Epidermal melanocyte (primary cell): ENCODE data around the gene CSMD2.

ENCODE experiments used
- DNase-seq: peaks from one replicate; pipeline ENCODE4 v3.0.0; 2011; ENCODE audit warnings: low spot score; ENCODE audit not compliant: insufficient read length

The CSMD2 gene

DNA sequence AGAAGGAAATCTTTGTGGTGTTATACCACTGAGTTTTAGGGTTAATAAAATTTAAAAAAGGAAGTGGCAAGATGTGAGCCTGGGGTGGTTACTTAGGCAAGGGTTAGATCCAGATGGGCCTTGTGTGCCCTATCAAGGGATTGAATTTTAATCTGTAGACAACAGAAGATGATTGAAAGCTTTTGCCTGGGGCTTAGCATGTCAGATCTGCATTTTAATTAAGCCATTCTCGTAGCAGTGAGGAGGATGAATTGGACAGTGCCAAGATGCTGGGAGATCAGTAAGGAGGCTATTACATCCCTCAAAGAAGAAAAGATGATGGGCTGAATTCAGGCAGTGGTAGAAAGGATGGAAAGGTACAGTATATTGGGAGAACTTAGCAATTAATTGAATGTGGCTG lies 258.9 kb downstream of the CSMD2 start:
- DNase-seq: no peak

DNA sequence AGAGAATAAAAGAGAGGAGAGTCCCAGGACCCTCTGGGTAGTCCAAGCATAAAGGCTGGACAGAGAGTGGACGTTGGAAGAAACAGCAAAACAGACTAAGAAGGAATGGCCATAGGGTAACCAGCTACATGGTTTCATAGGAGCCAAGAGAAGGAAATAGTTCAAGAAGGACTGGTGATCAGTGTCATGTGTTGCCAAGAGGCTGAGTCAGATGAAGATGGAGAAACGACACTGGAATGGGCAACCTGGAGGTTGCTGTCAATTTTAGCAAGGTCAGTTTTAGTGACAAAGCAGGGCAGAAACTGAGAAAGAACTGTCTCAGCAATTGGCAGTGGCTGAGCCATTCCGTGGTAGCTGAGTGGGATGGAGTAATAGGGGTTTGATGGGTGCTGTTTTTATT lies 259.8 kb downstream of the CSMD2 start:
- no peak for DNase-seq

DNA sequence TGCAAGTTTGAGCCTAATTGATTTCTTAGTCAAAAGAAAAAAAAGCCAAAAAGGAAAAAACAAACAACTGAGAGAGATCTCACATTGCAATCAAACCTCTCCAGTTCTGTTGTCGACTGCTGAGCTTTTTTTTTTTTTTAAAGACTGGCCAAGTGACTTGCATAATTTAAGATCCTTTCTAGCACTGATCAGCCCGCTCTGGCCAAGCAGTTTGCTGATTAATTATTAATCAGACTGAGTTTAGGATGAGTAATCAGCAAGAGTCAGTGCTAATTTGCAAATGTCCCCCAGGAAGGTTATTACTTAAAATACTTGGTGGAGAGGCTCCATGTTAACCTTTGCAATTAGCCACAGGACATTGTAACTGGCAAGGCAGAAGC lies 261.8 kb downstream of the CSMD2 start:
- DNase-seq: no peak

DNA sequence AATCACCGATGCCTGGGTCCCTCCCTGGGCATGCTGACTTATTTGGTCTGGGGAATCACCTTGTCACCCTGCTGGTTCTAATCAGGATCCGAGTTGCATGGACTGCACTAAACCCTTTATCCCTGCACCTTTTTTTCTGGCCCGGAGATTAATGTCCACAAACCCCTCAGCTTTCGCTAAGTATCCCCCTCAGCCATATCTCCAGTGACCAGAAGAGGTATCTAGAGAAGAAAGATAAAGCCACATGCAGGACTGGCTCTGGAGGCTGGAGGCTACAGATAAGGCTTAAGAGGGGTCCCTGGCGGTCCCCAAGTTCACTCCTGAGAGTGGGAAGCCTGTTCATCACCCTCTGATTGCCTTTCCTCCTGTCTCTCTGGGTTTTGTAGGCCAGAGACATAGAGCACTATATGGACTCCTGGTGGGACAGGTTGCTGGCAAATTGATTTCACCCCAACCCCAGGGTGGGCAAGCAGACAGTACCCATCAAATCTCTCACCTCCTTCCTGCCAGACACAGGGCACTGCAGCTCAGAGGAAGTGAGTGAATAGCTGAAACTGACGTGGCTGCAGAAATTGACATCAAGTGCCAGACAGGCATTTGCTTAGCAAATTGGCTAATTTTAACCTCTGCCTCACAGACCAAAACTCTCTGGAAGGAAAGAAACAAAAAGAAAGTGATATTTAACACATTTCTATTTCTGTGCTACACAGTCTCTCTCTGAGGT lies 262.4 kb downstream of the CSMD2 start:
- no peak for DNase-seq

DNA sequence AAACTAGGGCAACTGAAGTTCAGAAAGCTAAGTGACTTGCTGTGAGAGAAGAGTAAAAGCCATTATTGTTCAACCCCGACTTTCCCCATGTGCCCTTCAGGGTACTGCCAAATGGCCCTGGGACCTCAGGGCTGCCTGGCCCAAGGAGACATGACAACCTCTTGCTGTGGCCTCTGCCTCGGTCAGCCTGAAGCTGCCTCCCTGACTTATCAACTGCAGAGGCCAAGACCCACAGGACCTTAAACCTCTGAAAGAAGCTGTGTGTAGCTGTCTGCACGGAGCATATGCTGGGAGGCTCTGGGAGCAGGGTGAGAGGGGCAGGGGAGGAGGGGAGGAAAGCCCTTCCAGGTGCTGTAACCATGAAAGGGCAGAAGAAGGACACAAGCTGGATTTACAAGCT lies 265.3 kb downstream of the CSMD2 start:
- DNase-seq: no peak

DNA sequence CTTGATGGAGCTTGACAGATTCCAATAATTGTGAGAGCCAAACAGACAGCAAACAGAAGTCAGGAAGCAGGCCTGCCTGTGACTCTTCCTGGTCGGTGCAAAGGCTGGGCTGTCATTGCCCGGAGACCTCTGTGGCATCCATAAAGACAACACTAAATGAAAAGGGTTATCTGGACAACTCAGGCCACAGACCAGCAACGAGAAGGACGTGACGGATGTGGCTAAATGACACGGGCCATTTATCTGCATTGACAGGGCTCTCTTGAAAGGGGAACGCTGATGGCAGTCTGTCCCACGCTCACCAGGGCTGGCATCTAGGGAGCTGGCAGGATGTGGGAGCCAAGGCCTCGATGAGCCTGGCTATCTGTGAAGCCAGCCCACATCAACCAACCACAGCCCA lies 266.1 kb downstream of the CSMD2 start:
- DNase-seq: no peak

DNA sequence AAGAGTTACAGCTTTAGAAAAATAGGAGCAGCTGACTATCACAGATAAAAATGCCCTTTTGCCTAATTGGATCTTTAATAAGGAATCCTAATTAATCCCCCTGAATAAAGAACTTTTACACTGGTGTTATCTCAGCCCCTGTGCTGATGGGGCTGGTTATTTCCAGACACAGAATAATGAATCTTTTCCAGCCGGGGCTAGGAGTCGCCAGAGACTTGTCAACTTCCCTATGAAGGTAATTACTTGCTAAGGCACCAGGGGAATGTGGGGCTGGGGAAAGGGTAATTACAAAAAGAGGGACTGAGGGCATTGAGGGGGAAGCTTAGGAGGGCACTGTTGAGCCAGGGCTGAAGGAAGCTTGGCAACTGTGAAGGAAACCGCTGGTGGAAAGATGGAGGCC lies 266.6 kb downstream of the CSMD2 start:
- DNase-seq: no peak

DNA sequence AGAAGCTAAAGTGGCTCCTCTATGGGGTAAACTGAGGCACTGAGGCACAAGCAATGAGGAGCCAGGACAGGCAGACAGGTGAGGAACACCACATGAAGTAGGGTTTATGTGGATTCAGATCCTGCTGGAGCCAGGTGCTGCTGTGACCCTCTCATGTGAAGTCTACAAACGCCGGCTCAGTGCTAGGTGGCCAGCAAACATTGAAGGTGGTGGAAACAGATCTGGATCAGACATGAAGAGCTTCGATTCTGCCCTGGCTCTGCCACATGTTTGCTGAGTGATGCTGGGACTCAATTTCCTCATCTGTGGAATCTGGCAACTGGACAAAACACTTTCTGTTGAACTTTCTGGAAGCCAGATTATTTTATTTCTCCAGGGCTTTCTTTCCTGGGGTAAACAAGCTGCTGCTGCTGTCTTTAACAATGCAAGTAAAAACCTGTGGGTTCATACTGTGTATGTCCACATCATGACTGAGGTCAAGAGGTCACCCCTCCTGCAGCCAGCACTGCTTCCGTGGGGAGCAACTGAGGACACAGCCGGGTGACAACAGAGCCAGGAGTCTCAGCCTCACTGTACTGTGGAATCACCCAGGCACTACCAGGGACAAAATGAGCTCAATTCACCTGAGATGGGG lies 267.8 kb downstream of the CSMD2 start:
- no peak for DNase-seq

DNA sequence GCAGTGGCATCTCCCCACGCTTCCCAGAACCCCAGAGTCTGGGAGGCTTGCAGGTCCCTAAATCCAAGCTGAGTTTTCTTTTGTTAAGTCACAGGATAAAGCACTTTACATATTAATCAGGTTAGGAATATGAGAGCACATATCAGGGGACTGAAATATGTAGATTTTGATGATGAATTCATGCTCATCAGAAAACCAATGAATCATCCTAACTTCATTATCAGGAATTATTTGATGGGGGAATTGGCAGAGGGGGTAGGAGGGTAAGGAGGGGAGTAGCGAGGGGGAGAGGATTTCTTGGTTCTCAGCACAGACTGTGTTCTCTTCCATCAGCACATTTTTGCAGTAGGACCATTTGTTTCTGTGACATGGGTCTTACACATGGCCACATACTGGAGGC lies 269.1 kb downstream of the CSMD2 start:
- no peak for DNase-seq

DNA sequence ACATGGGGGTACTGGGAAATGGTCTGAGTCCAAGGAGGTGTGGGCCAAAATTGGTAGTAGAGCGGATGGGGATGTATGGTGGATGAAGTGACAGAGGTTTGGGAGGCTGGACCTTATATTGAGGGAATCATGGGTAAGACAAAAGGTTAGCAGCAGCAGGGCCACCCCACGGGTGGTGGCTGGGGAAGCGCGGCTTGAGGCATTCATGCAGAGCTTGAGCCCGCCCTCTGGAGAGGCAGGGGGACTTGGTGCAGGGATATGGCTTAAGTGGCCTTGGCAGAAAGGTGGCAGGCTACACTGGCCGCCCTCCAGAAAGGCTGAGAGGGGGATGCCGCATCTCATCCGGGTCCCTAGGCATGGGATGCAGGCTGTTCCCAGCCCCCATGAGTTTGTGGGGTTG lies 269.6 kb downstream of the CSMD2 start:
- no peak for DNase-seq

DNA sequence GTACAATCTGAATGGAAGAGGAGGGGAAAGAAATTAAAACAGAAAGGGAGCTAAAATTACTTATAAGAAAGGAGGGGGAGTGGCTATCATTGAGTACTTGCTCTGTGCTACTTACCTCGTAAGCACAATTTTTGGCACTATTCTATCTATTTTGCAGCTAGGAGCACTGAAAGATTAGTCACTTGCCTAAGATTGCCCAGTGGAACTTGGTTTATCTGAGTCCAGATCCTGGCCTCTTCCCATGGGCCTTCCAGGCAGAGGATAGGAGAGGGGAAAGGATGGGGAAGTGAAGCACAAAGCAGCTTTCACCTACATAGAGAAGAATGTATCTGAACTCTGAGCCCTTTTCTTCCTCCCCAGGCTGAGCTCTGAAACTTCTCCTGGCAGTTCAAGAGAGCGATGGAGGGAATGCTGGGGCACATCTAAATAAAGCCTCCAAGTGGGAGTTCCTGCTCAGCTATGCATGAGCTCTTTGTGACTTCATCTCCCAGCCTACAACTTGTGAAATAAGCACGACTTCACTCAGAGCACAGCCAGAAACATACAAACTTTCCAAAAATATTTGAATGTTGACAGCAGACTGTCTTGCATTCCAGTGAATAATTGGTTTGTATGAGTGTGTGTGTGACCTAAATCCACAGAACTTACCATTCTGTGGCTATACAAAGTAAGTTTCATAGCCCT lies 271.7 kb downstream of the CSMD2 start:
- DNase-seq: peak; percentile 44

DNA sequence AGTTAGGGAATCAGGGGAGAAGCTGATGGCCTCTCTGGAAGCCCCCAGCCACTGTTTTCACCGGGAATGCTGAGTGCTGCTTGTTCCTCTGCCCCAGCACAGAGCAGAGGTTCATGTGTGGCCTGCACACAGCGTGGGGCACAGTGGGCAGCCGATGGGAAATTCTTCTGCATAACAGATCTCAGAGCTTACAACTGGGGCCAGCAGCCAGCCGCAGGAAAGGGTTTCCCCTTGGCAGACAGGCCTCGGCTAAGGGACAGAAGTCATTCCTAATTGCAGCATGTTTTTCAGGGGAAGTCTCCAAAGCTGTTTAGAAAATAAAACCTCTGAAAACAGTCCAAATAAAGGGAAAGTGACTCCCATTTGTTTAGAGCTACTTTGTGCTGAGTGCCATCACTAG lies 278.5 kb downstream of the CSMD2 start:
- DNase-seq: no peak

DNA sequence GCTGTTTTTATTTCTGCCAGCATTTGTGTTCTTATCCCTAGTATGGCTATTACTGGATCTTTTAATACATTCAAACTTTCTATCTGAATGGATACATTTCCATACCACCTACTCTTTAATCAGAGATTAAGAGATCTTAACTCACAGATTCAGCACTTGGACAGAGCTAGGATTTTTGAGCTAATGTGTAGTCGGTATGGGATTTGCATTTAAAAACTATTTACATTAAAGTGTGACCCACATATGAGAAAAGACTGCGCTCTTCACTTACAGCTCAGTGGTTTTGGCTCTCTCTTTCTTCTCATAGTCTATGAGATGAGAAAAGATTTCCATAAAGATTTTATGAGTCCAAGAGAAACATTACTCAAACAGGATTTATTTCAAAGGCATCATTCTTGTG lies 284.7 kb downstream of the CSMD2 start:
- DNase-seq: no peak

DNA sequence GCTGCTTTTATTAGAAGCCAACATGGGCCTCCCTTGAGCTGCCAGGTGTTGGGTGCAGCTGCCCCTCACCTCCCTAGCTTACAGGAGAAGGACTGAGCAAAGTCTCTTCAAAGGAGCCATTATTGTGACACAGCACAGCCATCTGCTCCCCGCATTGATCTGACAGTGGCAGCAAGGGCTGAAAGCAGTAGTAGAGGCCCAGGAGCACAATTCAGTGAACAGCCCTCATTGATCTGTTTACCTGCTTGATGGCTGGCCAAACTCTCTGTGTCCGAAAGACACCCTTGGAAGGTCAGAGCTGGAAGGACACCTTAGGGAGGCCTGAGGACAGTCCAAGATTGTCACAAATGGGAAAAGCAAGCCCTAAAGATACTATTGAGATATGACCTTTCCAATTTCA lies 286.6 kb downstream of the CSMD2 start:
- DNase-seq: no peak

DNA sequence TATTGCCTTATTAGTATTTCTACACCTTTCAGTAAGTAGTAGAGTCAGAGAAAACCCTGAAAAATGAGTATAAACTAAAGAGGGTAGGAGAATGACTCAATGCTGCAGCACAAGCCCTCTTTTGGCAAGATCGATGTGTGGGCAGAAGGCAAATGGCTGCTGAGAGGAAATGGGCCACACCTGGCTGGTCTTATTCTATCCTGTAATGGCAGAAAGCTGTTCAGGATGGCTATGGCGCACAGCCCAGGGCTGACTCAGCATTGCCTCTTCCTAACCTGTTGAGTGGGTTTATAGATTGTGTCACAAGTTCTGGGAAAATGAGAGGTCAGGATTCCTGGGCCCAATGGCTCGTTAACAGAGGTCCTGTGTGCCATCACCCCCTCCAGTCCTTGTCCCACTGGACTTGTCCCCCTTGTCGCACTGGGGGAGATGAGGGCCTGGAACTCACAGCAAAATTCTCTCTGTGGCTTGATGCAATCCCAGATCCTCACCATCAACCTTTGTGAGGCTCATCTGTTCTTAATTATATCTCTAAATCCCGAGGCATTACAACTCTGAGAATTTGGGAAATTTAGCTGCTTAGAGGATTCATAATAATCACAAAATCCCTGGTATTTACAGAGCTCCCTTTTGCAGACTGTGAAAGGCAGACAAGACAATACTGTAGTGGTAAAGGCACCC lies 287.9 kb downstream of the CSMD2 start:
- DNase-seq: no peak

DNA sequence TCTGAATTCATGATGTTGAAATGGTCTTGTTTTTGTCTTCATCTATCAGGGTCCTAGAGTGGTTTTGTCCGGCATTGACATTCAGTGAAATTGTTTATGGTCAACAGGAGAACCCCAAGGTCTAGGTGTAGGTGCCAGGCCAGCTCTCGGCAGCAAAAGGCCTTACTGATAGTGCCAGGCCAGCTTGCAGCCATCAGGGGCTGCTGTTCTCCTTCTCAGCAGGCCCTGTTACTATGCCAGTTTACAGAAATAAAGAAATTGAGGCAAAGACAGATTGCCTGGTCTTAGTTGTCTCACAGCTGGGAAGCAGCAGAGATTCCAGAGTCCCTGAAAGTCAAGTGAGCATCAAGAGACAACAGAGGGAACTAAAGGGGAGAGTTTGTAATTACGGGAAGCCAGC lies 289.2 kb downstream of the CSMD2 start:
- DNase-seq: no peak

DNA sequence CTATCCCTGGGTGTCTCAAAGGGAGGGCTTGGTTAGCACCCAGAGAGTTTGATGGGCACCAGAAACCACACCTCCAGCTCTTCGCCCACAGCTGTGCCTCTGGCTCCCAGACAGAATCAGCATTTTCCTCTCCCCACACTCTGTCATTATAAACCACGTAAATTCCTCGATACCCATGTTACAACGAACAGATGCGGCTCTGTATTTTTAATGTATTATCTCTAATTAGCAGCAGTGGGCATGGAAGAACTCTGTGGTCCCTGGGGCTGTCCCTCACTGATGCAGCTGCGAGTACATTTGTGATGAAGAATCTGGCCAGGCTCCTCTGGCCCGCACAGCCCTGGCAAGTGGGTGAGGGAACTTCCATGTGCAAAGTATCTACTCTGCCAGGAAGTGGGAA lies 290.4 kb downstream of the CSMD2 start:
- DNase-seq: no peak

DNA sequence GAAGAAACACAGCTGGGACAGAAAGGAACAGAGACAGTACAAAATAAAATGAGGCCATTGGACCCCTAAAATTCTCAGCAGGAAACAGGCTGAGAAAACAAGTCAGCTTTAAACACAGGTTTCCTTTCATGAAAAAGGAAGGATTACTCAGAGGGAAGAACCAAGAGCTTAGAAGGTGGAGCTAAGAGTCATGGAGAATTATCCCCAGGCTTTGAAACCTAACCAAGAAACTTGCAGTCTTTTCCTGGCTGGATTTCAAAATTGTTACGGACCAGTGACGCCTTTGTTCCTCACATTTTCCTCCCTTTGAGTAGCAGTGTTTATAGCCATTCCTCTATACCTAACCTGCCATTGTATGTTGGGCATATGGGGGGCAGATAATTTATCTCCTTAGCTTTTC lies 292.3 kb downstream of the CSMD2 start:
- no peak for DNase-seq

DNA sequence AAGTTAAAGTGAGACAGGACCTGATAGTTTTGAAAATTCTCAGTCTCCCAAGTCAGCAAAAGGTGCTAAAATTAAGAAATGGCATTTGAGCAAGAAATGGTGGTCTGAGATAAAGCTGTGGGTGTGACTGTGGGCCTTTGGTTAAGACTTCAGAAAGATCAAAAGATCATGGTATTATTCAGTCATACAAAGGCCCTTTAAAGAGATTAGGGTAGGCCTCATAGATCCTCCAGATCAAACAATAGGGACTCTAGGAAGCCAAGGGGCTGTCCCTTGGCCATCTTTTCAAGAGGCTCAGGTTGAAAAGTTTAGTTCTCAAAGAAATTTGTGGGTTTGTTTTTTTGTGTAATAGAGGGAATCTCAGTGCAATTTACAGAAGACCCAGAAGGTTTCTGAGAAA lies 292.8 kb downstream of the CSMD2 start:
- DNase-seq: no peak

DNA sequence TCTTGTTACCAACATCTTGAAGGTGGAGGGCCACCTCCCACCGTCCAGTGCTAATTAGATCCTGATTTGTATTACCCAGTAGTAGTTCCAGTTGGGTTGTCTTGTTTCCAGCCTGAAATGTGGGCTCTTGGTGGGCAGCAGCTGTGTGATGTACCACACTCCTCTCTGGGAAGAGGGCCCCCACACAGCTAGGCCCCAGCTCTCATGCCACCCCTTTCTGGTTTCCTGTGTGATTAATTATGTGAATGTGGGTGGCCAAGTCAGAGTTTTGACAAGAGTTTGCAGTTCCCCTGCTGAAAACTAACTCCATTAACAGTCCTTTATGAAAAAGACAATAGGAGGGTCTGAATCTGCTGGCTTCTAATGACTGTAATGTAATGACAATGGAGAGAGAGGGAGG lies 297.3 kb downstream of the CSMD2 start:
- DNase-seq: no peak

DNA sequence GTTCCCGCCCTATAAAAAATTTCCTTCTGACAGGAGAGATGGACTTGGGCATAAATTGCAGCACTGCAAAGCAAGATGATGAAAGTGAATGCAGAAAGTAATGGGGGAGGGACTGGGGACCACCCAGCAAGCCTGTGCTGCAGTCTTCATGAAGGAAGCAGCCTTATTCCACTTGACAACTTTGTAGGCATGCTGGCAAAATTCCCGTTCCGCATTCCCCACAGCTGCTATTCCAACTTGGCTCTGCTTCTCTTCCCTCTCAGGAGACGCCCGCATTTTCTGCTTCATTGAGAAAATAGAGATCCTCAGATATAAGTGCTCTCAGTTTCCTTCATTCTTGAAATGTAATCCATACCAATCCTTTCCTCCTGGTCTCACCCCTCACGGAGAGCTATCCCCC lies 298.7 kb downstream of the CSMD2 start:
- no peak for DNase-seq
